Measurements from ENCODE around the gene C1orf87. TPM values are rescaled to one million over a fixed set of nuclear protein-coding genes. Genes with fewer than 3 reads are reported as not detected.

The C1orf87 gene
- total RNA-seq, 1 donor from 2014 or later = not detected

- DNase-seq (ENCODE audit: low spot score) = no peak
Observed at GRCh38 chr1:59948990-59949389, 124.6 kb downstream of the C1orf87 start.

GRCh38 chr1:59947047-59947938, 126.3 kb downstream of the C1orf87 start:
- DNase-seq (ENCODE audit: low spot score) = peak; percentile 65

- DNase-seq (ENCODE audit: low spot score) = no peak
Observed at GRCh38 chr1:59945790-59946189, 127.8 kb downstream of the C1orf87 start.

Other genes with a start within 250 kb of the C1orf87 start
- 20.4 TPM for gene CYP2J2, start 147.0 kb downstream of the C1orf87 start, total RNA-seq